DND-41 (cell line): ENCODE results near the gene U2SURP.
"Not testable (repeated sequence)": the region's sequence is repeated elsewhere in the genome, so short reads cannot be mapped to it uniquely, and the experiment has no call there.

ENCODE experiments used
- ATAC-seq: fragments of 200-7000 bp; cut with Tn5 transposase; 3 replicates; pipeline ENCODE4 v1.9.1; 2021; ENCODE audit warnings: low read depth; ENCODE audit not compliant: insufficient read depth
- DNase-seq: peaks from one replicate; pipeline ENCODE4 v3.0.0-alpha.2; 2020
- H2AFZ ChIP-seq: 2 replicates; pipeline ENCODE4 v1.6.0; 2012; ENCODE audit warnings: low read depth, low read length
- H3K27ac ChIP-seq: 2 replicates; pipeline ENCODE4 v1.5.1; 2012; ENCODE audit warnings: low read length, inconsistent platforms
- H3K27me3 ChIP-seq: fragments of 200-600 bp; sonication (generic); 2 replicates; pipeline ENCODE4 v1.6.0; 2012; ENCODE audit warnings: low read length, mild to moderate bottlenecking, inconsistent platforms; ENCODE audit not compliant: insufficient read depth, poor library complexity
- H3K36me3 ChIP-seq: 2 replicates; pipeline ENCODE4 v1.5.1; 2012; ENCODE audit warnings: low read length, inconsistent platforms; ENCODE audit not compliant: insufficient read depth
- H3K4me1 ChIP-seq: 2 replicates; pipeline ENCODE4 v1.5.1; 2012; ENCODE audit warnings: mild to moderate bottlenecking, low read length; ENCODE audit not compliant: insufficient read depth
- H3K4me2 ChIP-seq: 2 replicates; pipeline ENCODE4 v1.6.0; 2012; ENCODE audit warnings: mild to moderate bottlenecking, moderate library complexity, low read length, inconsistent platforms; ENCODE audit not compliant: insufficient read depth
- H3K4me3 ChIP-seq, 2 experiments: fragments of 200-600 bp in 1 of 2; shearing (Covaris generic) in 1 of 2; 2 replicates each; pipeline ENCODE4 v1.5.1; 2012 to 2016; ENCODE audit warnings: inconsistent platforms in 2 of 2, low read length in 2 of 2, mild to moderate bottlenecking in 2 of 2, low read depth in 1 of 2, moderate library complexity in 1 of 2
- H3K79me2 ChIP-seq: 2 replicates; pipeline ENCODE4 v1.6.0; 2012; ENCODE audit warnings: low read length, inconsistent platforms; ENCODE audit not compliant: insufficient read depth
- H3K9ac ChIP-seq: 2 replicates; pipeline ENCODE4 v1.6.0; 2012; ENCODE audit warnings: low read depth, mild to moderate bottlenecking, inconsistent platforms, low read length, moderate library complexity
- H3K9me3 ChIP-seq: 2 replicates; pipeline ENCODE4 v1.5.1; 2012; ENCODE audit warnings: low read length, moderate library complexity, mild to moderate bottlenecking, inconsistent platforms; ENCODE audit not compliant: insufficient read depth, severe bottlenecking
- H4K20me1 ChIP-seq: 2 replicates; pipeline ENCODE4 v1.6.0; 2012; ENCODE audit warnings: low read length; ENCODE audit not compliant: insufficient read depth
- EZH2 ChIP-seq: IDR thresholded peaks from 3 replicates; pipeline ENCODE4 v1.6.1; 2012; ENCODE audit warnings: borderline replicate concordance, low read depth, mild to moderate bottlenecking, moderate library complexity, low read length, inconsistent platforms; ENCODE audit not compliant: severe bottlenecking
- TF ChIP-seq, protein P1 (sequence below): IDR thresholded peaks from 2 replicates; pipeline ENCODE4 v1.5.1; 2012; ENCODE audit warnings: borderline replicate concordance, low read length, moderate library complexity, mild to moderate bottlenecking; ENCODE audit not compliant: poor library complexity, severe bottlenecking; ENCODE audit errors: extremely low read depth

Gene U2SURP

DNA sequence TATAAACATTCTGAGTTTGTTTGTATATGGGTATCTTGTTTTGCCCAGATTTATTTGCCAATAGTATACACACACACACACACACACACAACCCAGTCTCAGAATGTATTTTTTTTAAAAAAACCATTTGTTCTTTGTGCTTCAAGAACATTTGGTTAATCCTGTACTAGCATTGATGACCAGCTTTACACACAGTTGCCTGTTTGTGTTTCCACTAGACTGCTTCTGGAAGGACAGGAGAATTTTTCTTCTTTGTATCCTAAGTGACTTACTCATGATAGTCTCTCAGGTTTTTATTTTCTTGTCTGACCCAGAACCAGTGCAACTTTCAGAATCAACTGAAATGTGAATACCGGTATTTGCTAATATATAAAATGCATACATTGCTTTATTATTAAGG, 40.5 kb downstream of the U2SURP start:
- H4K20me1 ChIP-seq = no peaks in the 10 kb centered on the region
- no peak overlapping the region for H3K9ac ChIP-seq
- H3K4me2 ChIP-seq = no peak overlapping the region
- no peaks in the 10 kb centered on the region for H3K27me3 ChIP-seq
- no peak overlapping the region for H3K27ac ChIP-seq
- ATAC-seq (no peak), DNase-seq (no peak)
- peaks cover 83% of the 10 kb centered on the region for H3K36me3 ChIP-seq
- peaks cover 18% of the 10 kb centered on the region for H3K79me2 ChIP-seq
- H3K9me3 ChIP-seq = no peaks in the 10 kb centered on the region
- H3K4me3 ChIP-seq = no peak overlapping the region
- no peak overlapping the region for H2AFZ ChIP-seq
- TF ChIP-seq EZH2 = no peak
- TF ChIP-seq, protein P1, sequence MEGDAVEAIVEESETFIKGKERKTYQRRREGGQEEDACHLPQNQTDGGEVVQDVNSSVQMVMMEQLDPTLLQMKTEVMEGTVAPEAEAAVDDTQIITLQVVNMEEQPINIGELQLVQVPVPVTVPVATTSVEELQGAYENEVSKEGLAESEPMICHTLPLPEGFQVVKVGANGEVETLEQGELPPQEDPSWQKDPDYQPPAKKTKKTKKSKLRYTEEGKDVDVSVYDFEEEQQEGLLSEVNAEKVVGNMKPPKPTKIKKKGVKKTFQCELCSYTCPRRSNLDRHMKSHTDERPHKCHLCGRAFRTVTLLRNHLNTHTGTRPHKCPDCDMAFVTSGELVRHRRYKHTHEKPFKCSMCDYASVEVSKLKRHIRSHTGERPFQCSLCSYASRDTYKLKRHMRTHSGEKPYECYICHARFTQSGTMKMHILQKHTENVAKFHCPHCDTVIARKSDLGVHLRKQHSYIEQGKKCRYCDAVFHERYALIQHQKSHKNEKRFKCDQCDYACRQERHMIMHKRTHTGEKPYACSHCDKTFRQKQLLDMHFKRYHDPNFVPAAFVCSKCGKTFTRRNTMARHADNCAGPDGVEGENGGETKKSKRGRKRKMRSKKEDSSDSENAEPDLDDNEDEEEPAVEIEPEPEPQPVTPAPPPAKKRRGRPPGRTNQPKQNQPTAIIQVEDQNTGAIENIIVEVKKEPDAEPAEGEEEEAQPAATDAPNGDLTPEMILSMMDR = no peak
- no peaks in the 10 kb centered on the region for H3K4me1 ChIP-seq

DNA sequence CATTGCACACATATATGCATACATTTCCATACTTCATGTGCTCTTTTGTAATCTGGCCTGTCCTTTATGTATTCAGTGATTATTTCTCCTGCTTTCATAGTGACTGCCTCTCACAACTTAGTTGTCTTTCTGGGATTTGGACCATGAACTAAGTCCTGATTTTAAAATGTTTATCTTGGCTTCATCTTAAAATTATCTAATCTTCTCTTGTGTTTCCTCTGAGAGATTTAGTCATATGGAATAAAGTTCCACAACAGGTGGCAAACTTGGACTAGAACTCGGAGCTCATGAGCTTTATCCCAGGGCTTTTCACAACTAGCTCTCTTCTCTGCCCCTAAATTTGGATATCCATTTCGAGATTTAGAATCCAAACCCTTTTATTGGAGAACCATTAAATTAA, 44.3 kb downstream of the U2SURP start:
- H3K79me2 ChIP-seq = 0 out of 2 replicates have a peak, but pooled peaks cover 4% of the 10 kb centered on the region
- H3K9me3 ChIP-seq = no peaks in the 10 kb centered on the region
- no peaks in the 10 kb centered on the region for H3K4me1 ChIP-seq
- no peaks in the 10 kb centered on the region for H4K20me1 ChIP-seq
- no peak overlapping the region for H3K9ac ChIP-seq
- H2AFZ ChIP-seq = no peak overlapping the region
- H3K27me3 ChIP-seq = no peaks in the 10 kb centered on the region
- no peak overlapping the region for H3K27ac ChIP-seq
- DNase-seq = no peak
- TF ChIP-seq, protein P1 = no peak
- TF ChIP-seq EZH2 = no peak
- H3K36me3 ChIP-seq = peaks cover 72% of the 10 kb centered on the region
- no peak overlapping the region for H3K4me2 ChIP-seq
- H3K4me3 ChIP-seq = no peak overlapping the region
- ATAC-seq = no peak

DNA sequence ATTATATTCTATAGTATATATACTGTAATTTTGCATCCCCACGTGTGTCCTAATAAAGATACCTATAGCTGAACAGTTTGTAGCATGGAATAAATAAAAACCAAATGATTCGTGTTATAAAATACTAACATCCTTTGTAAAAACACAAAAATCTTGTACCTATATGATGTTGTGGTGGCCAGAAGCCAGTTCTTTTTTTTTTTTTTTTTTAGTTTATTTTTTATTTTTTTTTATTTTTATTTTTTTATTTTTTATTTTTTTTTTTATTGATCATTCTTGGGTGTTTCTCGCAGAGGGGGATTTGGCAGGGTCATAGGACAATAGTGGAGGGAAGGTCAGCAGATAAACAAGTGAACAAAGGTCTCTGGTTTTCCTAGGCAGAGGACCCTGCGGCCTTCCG, 44.7 kb downstream of the U2SURP start:
- ATAC-seq, H3K9ac ChIP-seq, H4K20me1 ChIP-seq, H3K27ac ChIP-seq, H3K9me3 ChIP-seq, H3K4me1 ChIP-seq, H3K27me3 ChIP-seq, H2AFZ ChIP-seq, H3K4me2 ChIP-seq, H3K4me3 ChIP-seq, DNase-seq, H3K79me2 ChIP-seq: not testable (repeated sequence)
- peaks cover 73% of the 10 kb centered on the region for H3K36me3 ChIP-seq

- TF ChIP-seq, protein P1 = no peak
- TF ChIP-seq EZH2 = no peak
- no peaks in the 10 kb centered on the region for H3K4me1 ChIP-seq
- no peak overlapping the region for H3K27ac ChIP-seq
- no peak overlapping the region for H3K9ac ChIP-seq
- H3K79me2 ChIP-seq = no peaks in the 10 kb centered on the region
- no peaks in the 10 kb centered on the region for H3K9me3 ChIP-seq
- H2AFZ ChIP-seq = no peak overlapping the region
- H3K27me3 ChIP-seq = no peaks in the 10 kb centered on the region
- H3K36me3 ChIP-seq = peaks cover 96% of the 10 kb centered on the region
- DNase-seq = no peak
- no peak overlapping the region for H3K4me3 ChIP-seq
- no peak overlapping the region for H3K4me2 ChIP-seq
- H4K20me1 ChIP-seq = no peaks in the 10 kb centered on the region
- no peak for ATAC-seq
Measured at GRCh38 chr3:143054011-143054410, 52.6 kb downstream of the U2SURP start.
